ENCODE measurements around the gene GRB10.
"Not testable (repeated sequence)": the region's sequence is repeated elsewhere in the genome, so short reads cannot be mapped to it uniquely, and the experiment has no call there.

The GRB10 gene

GRCh38 chr7:50778189-50778588 lies 4.5 kb downstream of the GRB10 start:
- no peak for DNase-seq (ENCODE audit: low spot score)

- DNase-seq (ENCODE audit: low spot score): no peak
Measured at GRCh38 chr7:50775836-50776235, 6.9 kb downstream of the GRB10 start.

DNA sequence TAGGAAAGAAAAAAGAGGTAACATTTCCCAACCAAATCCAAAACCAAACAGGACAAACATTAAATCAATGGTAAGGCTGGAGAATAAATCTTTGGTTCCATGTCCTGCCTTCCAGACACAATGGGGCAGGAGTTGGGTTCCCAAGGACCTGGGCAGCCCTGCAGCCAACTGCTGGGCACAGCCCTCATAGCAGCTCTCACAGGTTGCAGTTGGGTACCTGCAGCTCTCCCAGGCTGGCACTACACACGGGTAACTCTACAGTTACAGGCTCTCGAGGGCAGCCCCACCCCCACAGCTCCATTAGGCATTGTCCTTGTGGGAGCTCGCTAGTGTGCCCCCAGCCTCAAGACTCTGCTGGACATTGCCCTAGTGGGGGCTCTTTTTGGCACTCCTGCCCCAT lies 7.5 kb downstream of the GRB10 start:
- no peak for DNase-seq (ENCODE audit: low spot score)

DNA sequence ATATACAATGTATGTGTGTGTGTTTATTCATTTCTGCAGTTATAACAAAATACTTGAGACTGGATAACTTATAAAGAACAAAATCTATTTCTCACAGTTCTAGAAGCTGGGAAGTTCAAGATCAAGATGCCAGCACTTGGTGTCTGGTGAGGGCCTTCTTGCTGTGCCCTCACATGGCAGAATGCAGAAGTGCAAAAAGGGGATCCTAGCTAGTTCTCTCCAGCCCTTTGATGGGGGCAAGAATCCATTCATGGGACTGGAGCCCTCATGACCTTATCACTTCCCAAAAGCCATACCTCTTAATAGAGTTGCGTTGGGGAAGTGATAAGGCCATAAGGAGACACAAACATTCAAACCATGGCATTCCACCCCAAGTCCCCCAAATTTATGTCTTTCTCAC lies 8.4 kb downstream of the GRB10 start:
- DNase-seq (ENCODE audit: low spot score): no peak

GRCh38 chr7:50773071-50773470 lies 9.6 kb downstream of the GRB10 start:
- DNase-seq (ENCODE audit: low spot score): not testable (repeated sequence)

DNA sequence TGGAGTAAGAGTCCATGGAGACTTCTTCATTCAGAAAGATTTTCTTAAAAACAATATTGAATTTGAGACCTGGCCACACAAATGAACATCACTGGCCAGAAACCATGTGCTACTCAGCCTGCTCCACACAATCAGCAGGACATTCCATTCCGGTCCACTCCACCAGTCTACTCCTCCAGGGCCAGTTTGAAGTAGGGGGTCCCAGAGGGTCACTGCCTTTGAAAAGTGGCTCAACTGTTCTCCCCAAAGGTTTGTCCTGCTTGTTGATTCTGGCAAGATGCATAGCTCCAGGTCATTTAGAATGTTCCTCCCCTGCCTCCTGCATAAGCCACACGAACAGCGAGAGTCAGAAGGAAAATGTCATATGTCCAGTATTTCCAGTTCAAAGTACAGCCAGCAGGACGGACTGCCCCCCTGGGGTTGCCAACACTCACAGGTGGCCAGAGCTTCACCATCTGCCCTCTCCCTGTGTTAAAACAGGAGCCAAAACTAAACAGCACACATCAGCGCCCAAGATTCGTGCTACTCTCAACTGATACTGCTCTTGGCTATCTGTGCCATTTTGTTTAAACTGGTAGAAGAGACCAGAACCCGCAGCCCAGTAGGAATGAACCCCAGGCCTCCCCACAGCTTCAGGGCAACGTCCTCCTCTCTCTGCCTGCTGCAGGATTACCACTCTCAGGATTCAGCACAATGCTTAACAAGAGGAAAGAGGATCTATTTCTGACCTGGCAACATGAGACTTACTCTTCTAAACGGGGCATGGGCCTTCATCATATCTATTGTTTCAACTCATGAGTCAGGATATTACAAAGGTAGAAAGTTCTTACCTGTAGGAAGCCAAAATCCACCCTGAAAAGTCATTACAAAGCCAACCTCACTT lies 11.3 kb downstream of the GRB10 start:
- no peak for DNase-seq (ENCODE audit: low spot score)

DNA sequence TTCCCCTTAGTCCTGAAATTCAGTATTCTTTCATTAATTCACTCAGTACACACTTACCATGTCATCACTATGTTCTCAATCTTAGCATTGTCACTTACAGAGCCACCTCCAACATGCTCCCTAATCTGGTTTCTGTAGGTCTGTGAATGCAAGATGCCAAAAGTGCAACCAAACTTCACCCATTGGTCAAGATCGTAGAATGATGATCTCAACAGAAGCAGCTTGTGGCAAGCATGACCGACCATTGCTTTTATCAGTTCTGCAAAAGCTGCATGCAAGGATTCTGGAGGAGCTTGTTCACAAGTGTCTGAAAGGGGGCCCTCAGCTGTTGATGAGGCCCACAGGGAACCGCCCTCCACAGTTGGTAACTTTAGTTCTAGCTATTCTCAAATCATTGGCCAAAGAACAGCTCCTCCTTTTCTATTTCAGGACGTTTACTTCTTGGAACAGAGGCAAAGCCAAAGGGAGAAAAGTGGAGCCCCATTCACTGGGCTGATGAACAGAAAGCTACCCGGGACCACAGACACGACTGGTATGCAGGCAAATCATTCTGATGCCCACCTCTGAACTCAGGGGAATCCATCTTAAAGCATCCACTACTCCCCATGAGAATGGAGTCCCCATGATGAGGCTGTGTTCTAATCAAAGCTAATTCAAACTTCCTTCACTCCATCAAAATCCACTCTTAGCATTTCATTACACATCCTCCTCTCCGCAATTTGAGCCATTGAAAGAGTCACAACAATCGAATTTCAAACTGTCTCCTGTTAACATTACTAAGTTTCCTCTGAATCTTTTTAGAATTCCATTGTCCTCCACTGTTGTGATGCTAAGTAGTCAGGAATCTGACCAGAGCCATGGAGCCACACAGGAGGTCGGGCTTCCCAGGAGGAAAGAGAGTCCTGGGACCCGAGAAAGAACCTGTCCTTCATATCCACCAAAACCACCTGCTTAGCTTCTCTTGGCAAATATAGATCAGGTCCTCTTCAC lies 13.9 kb downstream of the GRB10 start:
- no peak for DNase-seq (ENCODE audit: low spot score)

DNA sequence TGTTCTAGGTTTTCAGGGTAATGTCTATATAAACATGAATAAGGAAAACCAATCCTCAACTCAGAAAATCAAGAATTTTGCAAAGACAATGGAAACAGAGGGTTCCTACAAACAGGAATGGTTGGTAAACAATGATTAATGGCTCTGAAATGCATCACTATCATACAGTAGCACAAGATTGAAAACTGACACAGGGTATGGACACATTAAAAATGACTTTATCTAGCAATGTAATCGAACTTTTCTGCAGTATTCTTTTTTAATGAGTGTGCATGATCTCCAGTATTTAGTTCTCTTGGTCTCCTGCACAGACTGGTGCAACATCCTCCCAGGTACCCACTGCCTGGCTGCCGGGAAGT lies 15.9 kb downstream of the GRB10 start:
- no peak for DNase-seq (ENCODE audit: low spot score)

- no peak for DNase-seq (ENCODE audit: low spot score)
Measured at GRCh38 chr7:50766106-50766848, 16.4 kb downstream of the GRB10 start.

- no peak for DNase-seq (ENCODE audit: low spot score)
Measured at GRCh38 chr7:50762337-50762736, 20.4 kb downstream of the GRB10 start.

DNA sequence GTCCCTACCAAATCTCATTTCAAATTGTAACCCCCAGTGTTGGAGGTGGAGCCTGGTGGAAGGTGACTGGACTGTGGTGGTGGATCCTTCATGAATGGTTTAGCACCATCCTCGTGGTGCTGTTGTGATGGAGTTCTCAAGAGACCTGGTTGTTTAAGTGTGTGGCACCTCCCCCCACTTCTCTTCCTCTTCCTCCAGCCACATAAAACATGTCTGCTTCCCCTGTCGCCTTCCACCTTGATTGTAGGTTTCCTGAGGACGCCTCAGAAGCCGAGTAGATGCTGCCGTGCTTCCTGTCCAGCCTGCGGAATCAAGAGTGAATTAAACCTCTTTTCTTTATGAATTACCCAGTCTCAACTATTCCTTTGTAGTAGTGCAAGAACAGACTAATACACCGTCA lies 21.0 kb downstream of the GRB10 start:
- DNase-seq (ENCODE audit: low spot score): no peak

GRCh38 chr7:50757703-50758390 lies 24.8 kb downstream of the GRB10 start:
- no peak for DNase-seq (ENCODE audit: low spot score)

GRCh38 chr7:50756180-50756579 lies 26.5 kb downstream of the GRB10 start:
- DNase-seq (ENCODE audit: low spot score): no peak

DNA sequence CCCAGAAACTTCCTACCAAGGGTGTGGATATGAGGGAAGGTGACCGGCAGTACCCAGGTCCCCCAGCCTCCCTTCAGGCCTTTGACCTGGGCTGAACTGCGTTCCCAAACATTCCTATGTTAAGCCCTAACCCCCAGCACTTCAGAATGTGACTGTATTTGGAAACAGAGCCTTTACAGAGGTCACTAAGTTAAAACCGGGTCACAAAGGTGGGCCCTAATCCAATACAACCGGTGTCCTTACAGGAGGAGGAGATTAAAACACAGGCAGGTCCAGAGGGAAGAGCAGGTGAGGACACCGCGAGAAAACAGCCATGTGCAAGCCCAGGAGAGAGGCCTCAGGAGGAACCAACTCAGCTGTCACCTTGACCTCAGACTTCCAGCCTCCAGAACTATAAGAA lies 28.0 kb downstream of the GRB10 start:
- DNase-seq (ENCODE audit: low spot score): no peak

- DNase-seq (ENCODE audit: low spot score): no peak
Measured at GRCh38 chr7:50754241-50754640, 28.5 kb downstream of the GRB10 start.

- no peak for DNase-seq (ENCODE audit: low spot score)
Measured at GRCh38 chr7:50752422-50752821, 30.3 kb downstream of the GRB10 start.

GRCh38 chr7:50751146-50751545 lies 31.6 kb downstream of the GRB10 start:
- DNase-seq (ENCODE audit: low spot score): no peak

DNA sequence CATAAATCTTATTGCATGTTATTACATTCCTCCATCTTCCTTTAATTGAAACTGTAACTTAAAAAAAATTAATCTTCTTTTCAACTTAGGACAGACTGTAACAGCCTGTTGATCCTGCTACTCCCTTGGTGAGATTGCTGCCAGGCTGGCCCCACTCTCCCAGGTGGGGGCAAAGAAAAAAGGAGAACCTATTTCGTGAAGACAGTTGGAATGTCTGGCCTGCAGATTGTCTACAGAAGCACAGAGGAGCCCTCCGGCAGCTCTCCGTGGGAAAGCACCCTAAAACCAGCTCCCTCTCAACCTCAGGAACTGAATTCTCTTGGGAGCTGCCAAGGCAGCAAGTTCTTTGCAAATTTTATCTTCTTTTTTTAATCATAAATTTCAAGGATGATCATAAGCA lies 32.8 kb downstream of the GRB10 start:
- DNase-seq (ENCODE audit: low spot score): no peak

GRCh38 chr7:50748472-50748871 lies 34.2 kb downstream of the GRB10 start:
- DNase-seq (ENCODE audit: low spot score): no peak

- no peak for DNase-seq (ENCODE audit: low spot score)
Measured at GRCh38 chr7:50745835-50746234, 36.9 kb downstream of the GRB10 start.

- no peak for DNase-seq (ENCODE audit: low spot score)
Measured at GRCh38 chr7:50745336-50745735, 37.4 kb downstream of the GRB10 start.

DNA sequence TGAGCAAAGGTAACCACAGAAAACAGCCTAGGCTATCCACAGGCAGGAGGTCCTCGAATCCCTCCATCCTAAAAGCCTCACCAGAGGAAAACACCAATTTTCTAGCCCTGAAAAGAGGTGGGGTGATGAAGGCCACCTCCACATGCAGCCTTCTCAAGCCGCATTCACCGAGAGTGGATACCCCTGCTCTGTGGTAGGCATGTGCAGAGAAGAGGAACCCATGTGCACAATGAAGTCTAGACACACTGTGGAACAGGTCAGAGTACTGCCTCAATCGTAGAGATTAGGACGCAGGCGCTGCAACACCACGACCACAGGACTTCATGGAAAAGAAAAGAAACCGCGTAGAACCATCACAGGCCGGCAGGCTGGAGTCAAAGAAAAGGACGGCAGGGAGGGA lies 38.8 kb downstream of the GRB10 start:
- DNase-seq (ENCODE audit: low spot score): no peak

Data from HuH-7.5 (cell line).